HT-29 (cell line): ENCODE measurements around the gene AHCYL2. TPM values are rescaled to one million over a fixed set of nuclear protein-coding genes. Genes with fewer than 3 reads are reported as not detected.
"Not testable (repeated sequence)": the region's sequence is repeated elsewhere in the genome, so short reads cannot be mapped to it uniquely, and the experiment has no call there.

ENCODE experiments used
- DNase-seq: peaks from one replicate; pipeline ENCODE4 v3.0.0-alpha.2; 2015; ENCODE audit warnings: low spot score
- total RNA-seq: library from RNA; depleted of rRNA; stranded (reverse); fragments of >200 nt; shearing (Covaris generic); gene quantifications from 2 replicates; pipeline ENCODE4 v1.2.3, GENCODE V29; 2014

The AHCYL2 gene
- total RNA-seq, 1 experiment from 2014 or later: 8.6 TPM

DNA sequence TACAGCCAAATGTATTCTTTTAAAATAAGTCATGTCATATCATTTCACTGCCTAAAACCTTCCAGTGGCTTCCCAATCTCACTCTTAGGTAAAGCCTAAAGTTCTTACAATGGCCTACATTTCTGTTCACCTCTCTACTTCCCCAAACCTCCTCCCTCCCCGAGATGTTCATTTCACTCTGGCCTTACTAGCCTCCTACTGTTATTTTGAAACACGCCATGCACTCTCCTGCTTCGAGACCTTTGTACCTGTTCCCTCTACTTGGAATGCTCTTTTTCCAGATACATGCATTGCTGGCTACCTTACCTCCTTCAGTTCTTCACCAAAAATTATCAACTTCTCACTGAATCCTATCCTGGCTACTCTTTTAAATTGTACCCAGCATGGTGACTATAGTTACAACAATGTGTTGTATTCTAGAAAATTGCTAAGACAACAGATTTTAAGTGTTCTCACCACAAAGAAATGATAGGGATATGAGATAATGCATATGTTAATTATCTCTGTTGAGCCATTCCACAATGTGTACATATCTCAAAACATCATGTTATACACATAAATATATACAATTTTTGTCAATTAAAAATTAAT lies 158.8 kb downstream of the AHCYL2 start:
- no peak for DNase-seq

DNA sequence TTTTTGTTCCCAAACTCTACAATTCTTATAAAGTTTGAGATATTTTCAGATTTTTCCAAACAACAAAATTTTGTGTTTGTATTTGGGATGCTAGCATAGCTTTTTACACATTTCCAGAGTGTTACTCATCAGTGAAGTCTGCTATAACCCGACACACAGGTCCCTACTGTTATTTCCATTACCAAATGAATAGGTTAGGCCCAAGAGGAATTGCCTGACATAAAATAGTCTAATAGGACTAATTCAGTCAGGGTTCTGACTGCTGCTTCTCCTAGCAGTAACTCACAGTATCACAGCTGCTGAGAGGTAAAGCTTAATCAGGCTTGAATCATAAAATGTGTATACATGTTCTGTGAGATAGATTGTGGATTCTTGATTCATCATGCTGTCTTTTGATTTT lies 160.3 kb downstream of the AHCYL2 start:
- no peak for DNase-seq

DNA sequence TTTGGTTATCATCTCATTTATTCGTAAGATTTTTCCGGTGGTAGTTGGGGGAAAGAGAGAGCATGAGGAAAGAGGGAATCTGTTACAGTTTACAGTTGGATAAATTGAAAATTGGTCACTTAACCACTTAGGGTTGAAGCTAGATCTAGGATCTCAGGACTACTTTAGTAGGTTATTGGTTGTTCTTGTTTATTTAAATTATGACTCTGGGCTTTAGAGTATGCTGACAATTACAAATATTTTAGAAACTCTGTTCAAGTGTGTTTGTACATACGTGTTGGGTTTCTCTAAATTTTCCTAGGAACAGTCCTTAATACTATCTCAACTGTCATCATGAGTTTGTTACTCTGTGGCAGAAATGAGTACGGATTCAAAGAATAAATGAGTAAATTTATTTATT lies 160.8 kb downstream of the AHCYL2 start:
- DNase-seq: no peak

DNA sequence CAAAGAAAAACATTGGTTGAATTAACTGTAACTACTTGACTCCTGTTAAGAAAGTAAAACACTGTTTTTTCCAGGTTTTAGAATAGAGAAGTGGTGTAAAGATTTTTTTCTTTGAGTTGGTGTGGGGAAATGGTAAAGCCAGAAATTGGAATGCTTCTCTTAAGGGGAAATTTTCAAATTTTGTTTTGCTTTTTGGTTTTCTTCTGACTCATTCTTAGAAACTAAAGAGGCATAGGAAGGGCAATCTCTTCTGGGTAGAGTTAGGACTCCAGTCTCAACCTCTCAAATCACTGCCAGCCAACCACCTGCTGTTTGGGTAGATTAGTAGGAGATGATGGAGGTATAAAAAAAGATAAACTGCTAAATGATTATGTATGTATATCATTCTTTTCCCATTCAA lies 161.7 kb downstream of the AHCYL2 start:
- DNase-seq: no peak

DNA sequence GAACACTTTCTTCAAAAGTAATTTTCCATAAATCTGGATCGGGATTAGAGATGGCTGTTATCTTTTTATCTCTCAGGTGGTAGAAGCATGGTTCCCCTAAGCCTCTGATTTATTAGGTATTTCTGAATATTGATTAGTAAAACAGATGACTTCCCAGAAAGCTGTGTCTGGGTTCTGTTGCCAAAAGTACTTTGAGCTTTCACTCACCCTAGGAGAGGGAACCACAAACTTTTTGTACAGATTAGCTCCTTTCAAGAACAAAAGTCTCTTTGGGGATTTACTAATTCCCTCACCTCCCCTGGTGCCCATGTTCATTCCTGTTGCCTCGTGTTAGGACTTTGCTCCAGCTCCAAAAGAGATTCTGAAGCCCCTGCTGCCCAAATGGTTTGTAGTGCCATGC lies 162.7 kb downstream of the AHCYL2 start:
- no peak for DNase-seq

DNA sequence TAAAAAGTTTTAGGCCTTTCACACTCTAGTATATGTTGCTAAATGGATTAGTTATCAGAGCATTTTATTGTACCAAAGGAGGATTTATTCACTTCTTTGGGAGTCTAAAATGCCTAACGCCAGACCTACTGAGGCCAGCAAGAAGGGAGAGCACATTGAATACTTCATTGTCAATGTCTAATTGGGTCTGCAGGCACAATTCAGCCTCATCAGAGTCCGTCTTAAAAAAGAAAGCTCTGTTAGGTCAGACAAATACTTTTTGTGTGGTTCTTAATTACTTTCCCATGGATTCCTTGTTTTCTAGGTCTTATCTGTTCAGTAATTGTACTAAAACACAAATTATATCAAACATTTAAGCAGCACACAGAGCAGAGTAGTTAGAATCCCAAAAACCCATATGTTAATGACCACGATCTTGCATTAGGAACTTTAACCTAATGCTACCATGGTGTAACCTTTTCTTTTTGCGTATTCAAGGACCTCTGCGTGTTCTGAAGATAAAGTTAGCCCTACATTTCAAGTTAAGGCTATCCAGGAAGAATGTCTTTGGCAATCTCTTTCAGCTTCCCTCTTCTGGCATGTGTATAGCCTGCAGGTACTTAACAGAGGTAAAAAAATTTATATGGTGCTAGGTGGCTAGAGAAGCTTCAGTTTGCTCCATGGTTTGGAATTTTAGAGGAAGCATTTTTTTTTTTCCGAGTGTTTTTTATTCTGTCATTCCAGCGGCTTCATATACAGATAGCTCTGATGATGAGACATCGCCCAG lies 163.7 kb downstream of the AHCYL2 start:
- no peak for DNase-seq

DNA sequence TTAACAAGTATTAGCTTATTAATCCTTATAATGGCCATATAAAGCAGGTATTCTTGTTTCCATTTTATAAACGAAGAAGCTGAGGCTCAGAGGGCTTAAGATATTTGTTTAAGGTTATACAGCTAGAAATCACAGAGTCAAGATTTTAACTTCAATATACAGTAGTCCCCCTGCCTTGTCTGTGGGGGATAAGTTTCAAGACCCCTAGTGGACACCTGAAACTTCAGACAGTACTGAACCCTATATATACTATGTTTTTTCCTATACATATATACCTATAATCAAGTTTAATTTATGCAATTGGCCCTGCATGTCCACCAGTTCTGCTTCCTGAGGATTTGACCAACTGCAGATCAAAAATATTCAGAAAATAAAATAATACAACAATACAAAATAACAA lies 165.0 kb downstream of the AHCYL2 start:
- no peak for DNase-seq

DNA sequence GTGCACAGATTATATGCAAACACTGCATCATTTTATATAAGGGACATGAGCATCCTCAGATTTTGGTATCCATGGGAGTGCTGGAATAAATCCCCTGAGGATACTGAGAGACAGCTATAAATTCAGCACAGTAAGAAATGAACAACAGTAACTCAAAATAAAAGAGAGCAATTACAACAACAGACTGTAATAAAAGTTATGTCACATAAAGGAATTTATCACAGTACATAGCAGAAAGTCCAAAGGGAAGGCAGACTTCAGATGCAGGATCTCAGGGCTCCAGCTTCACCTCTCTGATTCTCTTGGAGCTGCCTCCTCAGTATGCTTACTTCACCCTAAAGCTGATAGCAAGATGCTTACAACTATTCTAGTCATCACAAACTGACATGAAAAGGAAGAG lies 165.5 kb downstream of the AHCYL2 start:
- no peak for DNase-seq

DNA sequence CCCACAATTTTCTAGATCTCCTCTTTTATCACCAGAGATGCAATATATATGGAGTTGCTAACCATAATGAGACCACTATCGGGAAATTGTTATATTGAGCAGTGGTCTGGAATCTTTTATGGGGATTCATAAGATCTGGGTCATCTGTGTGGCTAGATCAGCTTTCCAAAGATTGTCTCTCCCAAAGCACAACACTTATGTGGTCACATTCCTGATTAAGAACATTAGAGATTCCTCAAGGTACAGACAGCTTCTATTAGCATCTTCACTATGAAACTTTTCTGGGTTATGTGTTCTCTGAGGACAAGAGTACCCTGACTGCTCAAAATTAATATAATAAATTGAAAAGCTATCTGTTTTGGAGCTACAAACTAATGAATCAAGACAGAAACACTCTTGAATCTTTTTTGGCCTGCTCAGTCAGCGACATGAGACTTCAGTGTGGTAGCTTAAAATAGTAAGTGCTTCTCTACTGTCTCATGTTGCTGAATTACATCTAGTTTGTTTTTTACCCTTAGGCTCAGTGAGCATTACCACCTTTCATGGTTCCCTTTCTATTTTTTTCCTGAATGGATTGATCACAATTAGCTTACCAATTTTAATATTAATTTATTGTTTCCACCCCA lies 166.8 kb downstream of the AHCYL2 start:
- no peak for DNase-seq

DNA sequence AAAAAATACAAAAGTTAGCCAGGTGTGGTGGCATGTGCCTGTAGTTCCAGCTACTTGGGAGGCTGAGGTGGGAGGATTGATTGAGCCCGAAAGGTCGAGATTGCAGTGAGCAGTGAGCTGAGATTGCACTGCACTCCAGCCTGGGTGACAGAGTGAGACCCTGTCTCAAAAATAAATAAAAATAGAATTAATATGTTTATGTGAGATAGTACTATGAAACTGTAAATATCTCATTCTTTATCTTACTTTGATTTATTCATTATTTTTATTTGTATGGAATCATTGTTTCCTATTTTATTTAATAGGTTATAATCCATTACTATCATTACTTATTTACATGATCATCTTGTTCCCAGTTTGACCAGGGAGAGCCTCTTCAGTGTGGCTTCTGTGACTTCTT lies 168.4 kb downstream of the AHCYL2 start:
- DNase-seq: no peak

DNA sequence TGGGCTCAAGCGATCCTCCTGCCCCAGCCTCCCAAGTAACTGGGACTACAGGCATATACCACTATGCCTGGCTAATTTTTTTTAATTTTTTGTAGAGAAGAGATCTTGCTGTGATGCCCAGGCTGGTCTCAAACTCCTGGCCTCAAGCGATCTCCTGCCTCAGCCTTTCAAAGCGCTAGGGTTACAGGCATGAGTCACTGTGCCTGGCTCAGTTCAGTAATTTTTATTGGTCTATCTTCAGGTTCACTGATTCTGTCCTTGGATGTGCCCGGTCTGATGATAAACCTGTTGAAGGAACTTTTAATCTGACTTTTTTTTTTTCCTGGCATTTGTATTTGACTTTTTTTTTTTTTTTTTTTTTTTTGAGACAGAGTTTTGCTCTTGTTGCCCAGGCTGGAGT lies 169.3 kb downstream of the AHCYL2 start:
- no peak for DNase-seq

DNA sequence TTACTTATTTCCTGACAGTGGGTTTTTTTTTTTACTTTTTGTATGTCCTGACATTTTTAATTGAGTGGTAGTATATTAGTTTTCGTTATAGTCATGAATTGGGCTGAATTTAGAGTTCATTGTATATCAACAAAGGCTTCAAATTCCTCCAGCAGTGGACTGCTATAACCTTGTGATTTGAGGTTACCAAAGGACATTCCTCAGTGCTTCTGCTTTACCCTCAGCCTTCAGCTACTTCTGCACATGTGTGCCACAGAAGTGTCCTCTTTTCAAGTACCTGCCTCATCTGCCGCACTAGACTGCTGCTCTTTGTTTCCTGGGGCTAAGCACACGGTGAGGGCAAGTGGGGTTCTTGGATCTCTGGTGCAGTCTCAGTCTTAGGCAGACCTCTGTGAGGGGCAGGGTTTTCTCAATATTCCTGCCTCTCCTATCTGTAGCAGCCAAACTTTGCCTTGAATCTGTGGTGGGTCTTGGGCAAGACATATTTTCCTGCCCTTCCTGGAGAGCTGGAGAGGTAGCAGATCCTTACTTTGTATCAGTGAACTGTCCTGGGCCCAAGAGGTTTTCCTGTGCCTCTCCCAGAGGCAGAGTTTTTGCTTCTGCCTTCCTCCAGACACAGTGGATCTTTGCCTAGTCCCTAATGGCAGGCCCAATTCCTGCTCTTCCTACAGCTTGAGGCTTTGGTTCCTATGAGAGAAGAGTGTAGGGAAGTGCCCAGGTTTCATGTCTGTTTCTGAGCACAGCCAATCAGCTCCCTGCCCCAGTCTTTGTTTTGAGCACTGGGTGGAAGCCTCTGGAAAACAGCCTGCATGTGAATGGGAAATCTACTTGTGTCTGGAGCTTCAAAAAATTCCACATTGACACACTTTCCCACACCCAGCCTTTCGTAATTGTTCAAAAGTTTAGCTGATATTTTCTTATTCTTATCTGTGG lies 170.4 kb downstream of the AHCYL2 start:
- no peak for DNase-seq

DNA sequence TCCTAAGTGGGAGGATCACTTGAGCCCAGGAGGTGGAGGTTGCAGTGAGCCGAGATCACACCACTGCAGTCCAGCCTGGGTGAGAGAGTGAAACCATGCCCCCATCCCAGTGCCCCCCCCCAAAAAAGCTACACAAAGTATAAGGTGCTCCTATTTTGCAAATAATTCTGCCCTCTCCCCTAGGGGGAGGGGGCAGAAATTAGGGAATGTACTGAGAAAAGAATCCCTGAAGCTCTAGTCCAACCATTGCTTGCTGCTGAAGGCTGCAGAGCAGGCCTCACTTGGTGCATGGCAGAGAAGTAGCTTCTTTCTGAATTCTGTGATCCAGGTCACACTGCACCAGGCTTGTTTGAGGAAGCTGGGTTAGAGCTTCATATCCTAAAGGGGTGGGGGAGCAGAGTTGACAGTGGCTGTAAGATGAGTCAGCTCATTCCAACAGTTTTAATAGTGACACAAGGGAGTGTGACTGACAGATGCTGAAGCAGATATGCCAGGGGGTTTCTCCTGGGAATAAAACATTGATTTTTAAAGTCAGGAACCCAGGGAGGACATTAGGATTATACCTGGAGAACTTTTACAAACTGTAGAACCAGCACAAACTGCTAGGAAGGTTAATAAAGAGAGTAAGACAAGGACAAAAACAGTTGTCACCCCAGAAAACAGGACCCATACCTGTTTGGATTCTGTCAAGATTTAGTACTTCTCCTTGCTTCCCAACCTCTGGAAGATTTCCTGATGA lies 176.6 kb downstream of the AHCYL2 start:
- peak; percentile 17 for DNase-seq

DNA sequence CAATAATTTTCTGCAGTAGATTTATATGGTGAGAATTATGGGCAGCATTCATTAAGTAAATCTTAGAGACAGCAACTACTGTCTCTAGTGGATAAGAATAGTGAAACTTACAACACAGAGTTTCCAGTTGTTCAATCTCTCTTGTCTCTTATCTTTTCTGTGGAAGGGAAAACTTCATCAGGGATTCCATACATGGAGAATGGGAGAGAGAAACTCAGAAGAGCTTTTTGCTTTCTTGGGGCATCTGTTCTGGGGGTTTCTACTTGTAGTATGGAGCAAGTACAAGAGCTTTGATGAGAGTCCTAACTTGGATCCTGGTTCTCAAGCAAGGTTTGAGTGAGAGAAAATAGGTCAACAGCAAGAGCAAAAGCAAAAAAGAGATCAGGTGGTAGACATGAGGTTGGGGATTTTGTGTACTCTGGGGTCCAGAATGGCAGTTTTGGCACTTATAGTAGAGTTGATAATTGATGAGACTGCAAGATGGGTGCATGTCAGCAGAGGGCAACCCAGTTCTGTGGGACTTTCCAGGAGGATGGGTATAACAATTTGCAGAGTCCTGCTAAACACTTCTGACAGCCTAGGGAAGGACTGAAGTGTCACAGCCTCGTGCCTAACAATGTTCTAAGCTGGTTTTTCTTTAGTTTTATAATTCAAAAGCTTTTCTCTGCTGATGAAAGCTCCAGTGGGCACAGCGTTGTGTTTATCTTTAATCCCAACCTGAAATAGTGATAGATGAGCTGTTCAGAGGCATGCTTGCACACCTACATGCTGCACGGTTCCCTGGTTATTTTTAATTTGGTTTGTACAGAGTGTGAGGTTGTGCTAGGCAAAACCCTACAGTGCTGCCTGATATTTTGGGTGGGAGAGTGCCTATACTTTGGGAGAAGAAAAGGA lies 177.4 kb downstream of the AHCYL2 start:
- DNase-seq: no peak

DNA sequence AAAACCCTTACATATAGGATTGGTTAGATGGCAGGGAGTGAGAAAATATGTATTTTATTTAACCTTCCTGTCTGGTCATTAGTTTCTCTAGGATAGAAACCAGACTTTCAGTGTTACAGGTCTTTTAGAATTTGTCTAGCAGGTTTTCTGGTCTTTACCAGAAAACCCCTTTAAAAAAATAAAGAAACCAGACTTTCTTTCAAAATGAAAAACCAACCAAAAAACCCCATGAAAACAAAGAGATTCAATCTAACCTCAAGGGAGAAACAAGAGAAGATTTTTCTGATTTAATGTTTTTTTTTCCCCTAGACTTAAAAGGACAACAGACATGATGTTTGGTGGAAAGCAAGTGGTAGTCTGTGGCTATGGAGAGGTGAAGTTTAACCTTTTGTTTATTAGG lies 180.7 kb downstream of the AHCYL2 start:
- DNase-seq: no peak

DNA sequence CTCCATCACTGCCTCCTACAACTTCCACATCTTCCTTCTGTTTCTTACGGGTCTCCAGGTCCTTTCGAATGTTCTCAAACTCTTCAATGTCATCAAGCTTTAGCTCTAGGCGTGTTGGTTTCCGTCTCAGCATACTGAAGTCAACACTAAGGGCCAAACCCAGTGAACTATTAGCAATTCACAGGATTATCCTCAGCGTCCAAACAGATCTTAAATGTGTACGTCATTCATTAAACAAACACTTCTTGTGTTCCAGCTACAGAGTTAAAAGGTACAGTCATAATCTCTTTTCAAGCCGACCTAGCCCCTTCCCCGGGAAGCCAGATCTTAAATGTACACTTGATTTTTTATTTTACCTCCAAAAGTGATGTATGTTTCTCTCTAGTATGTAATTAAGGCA lies 185.4 kb downstream of the AHCYL2 start:
- DNase-seq: not testable (repeated sequence)

DNA sequence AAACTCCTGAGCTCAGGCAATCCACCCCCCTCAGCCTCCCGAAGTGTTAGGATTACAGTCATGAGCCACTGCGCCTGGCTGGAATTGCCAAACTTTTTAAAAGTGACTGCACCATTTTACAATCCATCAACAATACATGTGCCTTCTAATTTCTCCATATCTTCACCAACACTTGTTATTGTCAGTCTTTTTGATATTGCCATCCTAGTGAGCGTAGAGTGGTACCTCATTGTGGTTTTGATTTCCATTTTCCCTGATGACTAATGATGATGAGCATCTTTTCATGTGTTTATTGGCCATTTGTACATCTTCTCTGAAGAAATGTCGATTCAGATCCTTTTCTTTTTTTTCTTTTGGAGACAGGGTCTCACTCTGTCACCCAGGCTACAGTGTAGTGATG lies 187.7 kb downstream of the AHCYL2 start:
- DNase-seq: no peak

DNA sequence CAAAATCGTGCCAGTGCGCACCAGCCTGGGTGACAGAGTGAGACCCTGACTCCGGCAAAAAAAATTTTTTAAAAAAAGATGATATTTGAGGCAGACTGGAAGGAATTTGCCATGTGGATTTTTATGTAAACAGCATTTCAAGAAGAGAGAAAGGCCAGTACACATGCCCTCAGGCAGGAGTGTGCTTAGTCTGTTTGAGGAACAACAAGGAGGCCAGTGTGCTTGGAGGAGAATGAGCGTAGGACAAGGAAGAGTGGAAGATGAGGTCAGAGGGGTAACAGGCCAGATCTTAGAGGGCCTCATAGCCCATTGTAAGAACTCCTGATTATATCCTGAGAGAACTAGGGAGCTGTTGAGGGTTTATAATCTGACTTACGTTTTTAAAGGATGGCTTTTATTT lies 192.2 kb downstream of the AHCYL2 start:
- DNase-seq: no peak

DNA sequence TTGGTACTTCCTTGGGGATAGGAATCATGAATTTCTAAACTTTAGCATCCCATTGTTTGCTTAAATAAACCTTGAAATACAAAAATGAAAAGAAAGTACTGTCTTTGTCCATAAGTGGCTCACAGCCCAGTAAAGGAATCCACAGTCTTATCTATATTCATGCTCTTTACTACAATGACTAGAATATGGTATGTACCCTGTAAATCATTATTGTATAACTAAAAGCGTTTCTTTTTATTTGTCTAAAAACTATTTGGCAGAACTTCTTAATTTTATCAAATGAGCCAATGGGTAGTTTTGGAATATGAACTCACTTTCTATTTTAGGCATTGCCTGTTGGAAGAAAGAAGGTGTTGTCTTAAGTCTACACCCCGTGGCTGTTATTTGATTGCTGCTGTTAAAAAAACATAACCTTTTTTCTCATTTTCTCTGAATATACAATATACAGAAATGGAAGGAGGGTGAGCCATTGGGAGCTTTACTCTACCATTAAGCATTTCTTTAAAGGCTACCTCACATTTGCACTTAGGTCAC lies 197.0 kb downstream of the AHCYL2 start:
- DNase-seq: no peak

DNA sequence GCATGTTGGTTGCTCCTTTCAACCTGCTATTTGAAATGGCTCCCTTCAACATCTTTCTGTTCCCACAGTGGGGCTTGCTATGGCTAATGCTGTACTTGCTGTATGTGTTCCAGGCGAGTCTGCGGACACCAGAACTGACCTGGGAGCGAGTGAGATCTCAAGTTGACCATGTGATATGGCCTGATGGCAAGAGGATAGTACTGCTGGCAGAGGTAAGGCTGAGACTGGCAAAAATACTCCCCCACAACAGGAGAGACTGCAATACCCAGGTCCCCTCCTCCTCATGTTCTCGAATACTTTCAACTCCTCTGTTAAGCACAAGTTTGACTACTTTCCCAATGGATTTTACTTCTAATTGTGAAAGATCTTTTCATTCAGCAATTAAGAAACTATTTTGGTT lies 197.9 kb downstream of the AHCYL2 start:
- DNase-seq: no peak
